ENCODE measurements around the gene ATG101.

GRCh38 chr12:52086944-52087835 is 17.4 kb downstream of the ATG101 start:
- TF ChIP-seq CTCF (IDR thresholded peaks at IDR 0.05), result no peak
- no peak for TF ChIP-seq POLR2A (IDR thresholded peaks at IDR 0.05)
- no peak for TF ChIP-seq POLR2AphosphoS5 (IDR thresholded peaks at IDR 0.05; ENCODE audit: insufficient read depth in 1 of 2, low read depth in 1 of 2)

Data from vagina (tissue), 2 donors.